Bronchial epithelial cell (primary cell): Measurements from ENCODE around the gene NR0B1. TPM values are rescaled to one million over a fixed set of nuclear protein-coding genes. Genes with fewer than 3 reads are reported as not detected.

ENCODE experiments used
- DNase-seq: peaks from one replicate; pipeline ENCODE4 v3.0.0-alpha.2; 2010; ENCODE audit warnings: low read depth
- FAIRE-seq: peaks from 2 replicates; lab custom pipeline; 2011; peaks lifted over from hg19 to GRCh38; lab: Jason Lieb, UNC
- H3K27me3 ChIP-seq: 2 replicates; pipeline ENCODE4 v1.5.1; 2011; ENCODE audit warnings: low read length; ENCODE audit not compliant: control insufficient read depth, insufficient read depth
- H3K36me3 ChIP-seq: 2 replicates; pipeline ENCODE4 v1.5.1; 2011; ENCODE audit warnings: low read length; ENCODE audit not compliant: control insufficient read depth, insufficient read depth
- H3K4me3 ChIP-seq: 2 replicates; pipeline ENCODE4 v1.5.1; 2011; ENCODE audit warnings: mild to moderate bottlenecking, low read depth, low read length, control low read depth
- CTCF ChIP-seq: IDR thresholded peaks from 2 replicates; pipeline ENCODE4 v1.5.1; 2011; ENCODE audit warnings: mild to moderate bottlenecking, moderate library complexity, low read length, control low read depth, inconsistent platforms; ENCODE audit not compliant: insufficient read depth, severe bottlenecking
- total RNA-seq: library from RNA; depleted of rRNA; stranded (reverse); fragments of >200 nt; gene quantifications from 2 replicates; pipeline ENCODE4 v1.2.1, GENCODE V29; 2014

NR0B1 gene
- total RNA-seq, 1 donor from 2014 or later = 0.26 TPM

GRCh38 chrX:30307466-30307865, 1.7 kb downstream of the NR0B1 start:
- H3K4me3 ChIP-seq = no peak overlapping the region
- FAIRE-seq (no peak), DNase-seq (no peak)
- no peak for TF ChIP-seq CTCF
- peaks cover 8% of the 10 kb centered on the region for H3K27me3 ChIP-seq
- no peaks in the 10 kb centered on the region for H3K36me3 ChIP-seq

- no peak for TF ChIP-seq CTCF
Observed at GRCh38 chrX:30304866-30305265, 4.3 kb downstream of the NR0B1 start.

GRCh38 chrX:30302956-30303355, 6.2 kb downstream of the NR0B1 start:
- H3K4me3 ChIP-seq = no peak overlapping the region
- H3K36me3 ChIP-seq = no peaks in the 10 kb centered on the region
- FAIRE-seq (peak; percentile 13), DNase-seq (peak; percentile 57)
- TF ChIP-seq CTCF = no peak
- no peaks in the 10 kb centered on the region for H3K27me3 ChIP-seq

More at GRCh38 chrX:30304866-30305265, 4.3 kb downstream of the NR0B1 start:
- DNase-seq (peak; percentile 46), FAIRE-seq (no peak)
- Histone ChIP-seq H3K36me3 (no peaks in the 10 kb centered on the region), H3K27me3 (peaks cover 8% of the 10 kb centered on the region), H3K4me3 (no peak overlapping the region)

- H3K36me3 ChIP-seq = no peaks in the 10 kb centered on the region
- H3K4me3 ChIP-seq = no peak overlapping the region
- DNase-seq (peak; percentile 59), FAIRE-seq (no peak)
- H3K27me3 ChIP-seq = no peaks in the 10 kb centered on the region
- TF ChIP-seq CTCF = no peak
Observed at GRCh38 chrX:30301963-30302362, 7.2 kb downstream of the NR0B1 start.

- DNase-seq (no peak), FAIRE-seq (no peak)
- H3K27me3 ChIP-seq = no peaks in the 10 kb centered on the region
- no peak overlapping the region for H3K4me3 ChIP-seq
- no peak for TF ChIP-seq CTCF
- no peaks in the 10 kb centered on the region for H3K36me3 ChIP-seq
Observed at GRCh38 chrX:30301208-30301607, 8.0 kb downstream of the NR0B1 start.
